HG02970 (cell line): ENCODE data around the gene SPATS2.
"Not testable (repeated sequence)": the region's sequence is repeated elsewhere in the genome, so short reads cannot be mapped to it uniquely, and the experiment has no call there.

Experiments
- ATAC-seq: cut with Tn5 transposase; IDR thresholded peaks from one replicate; pipeline ENCODE4 v1.9.1; 2021; ENCODE audit warnings: mild to moderate bottlenecking, moderate library complexity, moderate number of reproducible peaks; ENCODE audit not compliant: unreplicated experiment, low FRiP score

Gene SPATS2

DNA sequence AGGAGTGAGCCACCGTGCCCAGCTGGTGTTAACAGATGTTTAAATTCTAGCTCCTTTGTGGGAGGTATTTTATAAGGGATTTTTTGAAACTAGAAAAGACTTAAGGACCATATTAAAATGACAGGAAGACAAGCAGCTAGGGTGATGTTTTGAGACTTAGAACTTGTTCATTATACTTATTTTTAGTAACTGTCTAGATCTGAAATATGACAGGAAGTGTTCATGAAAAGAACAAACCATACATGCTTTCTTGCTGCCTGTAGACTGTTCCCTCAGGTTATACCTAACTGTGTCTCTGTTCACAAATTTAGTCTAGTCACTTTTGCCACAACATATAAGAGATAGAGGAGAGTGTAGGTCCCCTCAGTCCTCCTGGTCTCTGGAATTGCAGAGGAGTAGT lies 134.6 kb downstream of the SPATS2 start:
- no peak for ATAC-seq

DNA sequence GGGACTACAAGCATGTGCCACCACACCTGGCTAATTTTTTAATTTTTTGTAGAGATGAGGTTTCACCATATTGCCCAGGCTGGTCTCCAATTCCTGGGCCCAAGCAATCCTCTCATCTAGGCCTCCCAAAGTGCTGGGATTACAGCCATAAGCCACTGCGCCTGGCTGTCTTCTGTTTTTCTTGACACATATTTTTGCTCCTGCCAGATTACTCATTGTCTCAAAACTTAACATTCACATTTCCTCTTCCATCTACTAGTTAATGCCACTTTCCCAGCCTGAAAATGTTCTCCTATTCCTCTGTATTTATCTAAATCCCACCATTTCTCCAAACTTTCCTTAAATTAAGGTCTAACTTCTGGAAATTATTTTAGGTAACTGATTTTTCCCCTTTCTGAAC lies 135.3 kb downstream of the SPATS2 start:
- no peak for ATAC-seq

- ATAC-seq: no peak
Observed at GRCh38 chr12:49503674-49504180, 136.5 kb downstream of the SPATS2 start.

GRCh38 chr12:49505672-49506071 lies 138.4 kb downstream of the SPATS2 start:
- ATAC-seq: no peak

DNA sequence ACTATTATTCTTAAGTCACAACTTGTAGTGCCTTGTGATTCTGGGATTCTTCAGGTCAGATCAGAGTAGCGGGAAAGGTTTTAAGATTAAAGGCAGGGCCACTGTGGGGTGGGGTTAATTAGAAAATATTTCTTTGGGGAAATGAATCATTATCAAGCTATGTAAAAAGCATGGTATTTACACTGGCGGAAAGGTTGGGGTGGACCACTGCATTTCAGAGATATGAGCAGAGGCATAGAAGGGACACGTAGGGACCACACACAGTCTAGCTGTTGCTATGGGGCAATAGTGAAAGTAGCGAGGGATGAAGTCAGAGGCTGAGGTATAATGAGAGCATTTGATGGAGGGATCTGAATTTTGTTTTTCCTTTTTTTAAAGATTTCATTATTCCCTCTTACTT lies 139.9 kb downstream of the SPATS2 start:
- ATAC-seq: no peak

DNA sequence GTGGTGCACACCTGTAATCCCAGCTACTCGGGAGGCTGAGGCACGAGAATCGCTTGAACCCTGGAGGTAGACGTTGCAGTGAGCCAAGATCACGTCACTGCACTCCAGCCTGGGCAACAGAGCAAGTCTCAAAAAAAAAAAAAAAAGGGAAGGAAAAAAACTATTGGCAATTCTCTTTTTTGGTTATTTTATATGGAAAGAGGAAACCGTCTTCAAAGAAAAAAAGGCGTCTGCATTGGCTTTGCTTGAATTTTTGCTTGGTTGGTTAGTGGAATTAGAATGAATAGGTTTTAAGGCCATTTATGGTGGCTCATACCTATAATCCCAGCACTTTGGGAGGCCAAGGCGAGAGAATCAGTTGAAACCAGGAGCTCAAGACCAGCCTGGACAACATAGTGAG lies 142.4 kb downstream of the SPATS2 start:
- not testable (repeated sequence) for ATAC-seq

- no peak for ATAC-seq
Observed at GRCh38 chr12:49511410-49511809, 144.1 kb downstream of the SPATS2 start.

DNA sequence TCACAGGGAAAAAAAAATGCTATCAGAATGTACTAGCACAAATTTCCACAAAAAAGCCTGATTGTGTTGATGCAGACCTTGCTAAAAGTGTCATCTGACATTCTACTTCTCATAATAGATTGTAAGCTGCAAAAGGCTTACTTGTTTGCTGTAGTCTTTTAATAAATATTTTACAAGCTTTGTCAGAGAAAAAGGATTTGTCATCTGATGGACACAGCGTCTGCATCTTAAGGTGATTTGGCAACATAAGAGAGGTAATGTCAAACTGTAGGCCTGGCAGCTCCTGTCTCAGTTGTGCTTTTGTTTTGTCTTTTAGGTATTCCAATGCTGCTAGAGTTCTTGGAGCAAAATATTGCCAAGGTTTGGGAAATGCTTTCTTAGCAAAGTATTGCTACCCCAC lies 145.3 kb downstream of the SPATS2 start:
- ATAC-seq: no peak

- ATAC-seq: no peak
Observed at GRCh38 chr12:49515266-49515665, 148.0 kb downstream of the SPATS2 start.

DNA sequence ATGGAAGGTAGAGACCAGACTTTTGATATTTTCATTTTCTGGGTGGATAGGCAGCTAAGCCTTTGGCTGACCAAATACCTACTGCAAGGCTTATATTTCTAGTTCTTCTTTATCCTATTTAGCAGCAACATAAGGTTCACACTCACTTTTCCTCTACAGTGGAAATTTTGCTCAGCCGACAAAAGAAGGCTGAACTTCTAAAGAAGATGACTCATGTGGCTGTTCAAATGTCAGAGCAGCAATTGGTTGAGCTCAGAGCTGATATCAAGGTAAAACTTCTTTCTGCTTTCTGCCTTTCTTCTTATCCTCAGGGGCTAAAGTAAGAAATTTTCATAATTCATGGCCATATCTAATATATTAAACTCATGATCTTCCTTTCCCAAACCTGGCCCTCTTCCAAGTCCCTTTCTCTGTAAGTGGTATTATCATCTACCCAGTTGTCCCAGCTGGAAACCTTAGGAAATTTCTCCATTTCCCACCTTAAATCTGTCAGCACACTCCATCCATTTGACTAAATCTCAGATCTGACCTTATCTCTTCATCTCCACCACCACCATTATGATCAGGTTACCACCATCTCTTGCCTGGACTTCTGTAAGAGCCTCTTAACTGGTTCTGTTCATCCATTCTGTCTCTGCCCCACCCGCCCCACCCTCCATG lies 151.8 kb downstream of the SPATS2 start:
- no peak for ATAC-seq

GRCh38 chr12:49519574-49519936 lies 152.3 kb downstream of the SPATS2 start:
- no peak for ATAC-seq

DNA sequence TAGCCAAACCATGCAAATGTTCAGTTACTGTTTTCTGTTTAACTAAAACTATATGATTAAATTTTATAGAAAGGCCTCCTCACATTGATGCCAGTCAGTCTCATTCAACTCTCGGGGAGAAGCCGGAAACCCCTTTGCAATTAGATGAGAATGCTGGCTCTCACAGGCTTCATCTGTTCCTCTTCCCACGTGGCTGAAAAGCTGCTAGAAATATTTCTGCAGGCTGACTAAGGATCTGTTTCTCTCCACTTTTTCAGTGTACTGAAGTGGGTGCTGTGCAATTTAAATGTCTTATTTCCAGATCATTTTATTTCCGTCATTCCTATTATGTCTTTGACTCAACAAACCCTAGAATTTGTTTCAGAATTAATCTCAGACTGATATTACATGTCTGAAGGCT lies 154.1 kb downstream of the SPATS2 start:
- no peak for ATAC-seq

DNA sequence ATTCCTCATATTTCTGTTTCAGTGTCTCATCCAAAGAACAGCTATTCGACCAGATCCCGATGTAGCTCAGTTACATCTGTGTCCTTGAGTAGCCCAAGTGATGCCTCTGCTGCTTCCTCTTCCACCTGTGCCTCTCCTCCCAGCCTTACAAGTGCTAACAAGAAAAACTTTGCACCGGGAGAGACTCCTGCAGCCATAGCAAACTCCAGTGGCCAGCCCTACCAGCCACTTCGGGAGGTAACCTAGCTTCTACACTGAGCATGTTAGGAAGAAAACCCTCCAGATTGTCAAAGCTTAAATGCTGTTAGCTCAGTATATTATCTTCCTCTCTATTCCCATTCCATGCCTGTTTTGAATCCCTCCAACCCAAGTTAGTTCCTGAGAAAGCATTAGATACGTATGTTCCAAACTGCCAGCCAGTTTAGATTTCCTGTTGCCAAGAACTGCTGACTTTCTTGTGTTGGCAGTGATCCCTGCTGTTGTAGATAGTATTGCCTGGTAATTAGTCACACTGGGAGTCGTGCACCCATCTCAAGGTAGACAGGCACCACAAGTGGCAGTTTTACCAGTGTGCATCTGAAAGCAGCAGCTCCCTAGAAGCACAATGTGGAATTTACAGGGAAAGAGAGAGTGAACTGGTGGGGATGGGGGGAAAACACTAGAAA lies 157.5 kb downstream of the SPATS2 start:
- no peak for ATAC-seq

GRCh38 chr12:49525942-49526341 lies 158.7 kb downstream of the SPATS2 start:
- ATAC-seq: no peak

- no peak for ATAC-seq
Observed at GRCh38 chr12:49527361-49528130, 160.3 kb downstream of the SPATS2 start.

DNA sequence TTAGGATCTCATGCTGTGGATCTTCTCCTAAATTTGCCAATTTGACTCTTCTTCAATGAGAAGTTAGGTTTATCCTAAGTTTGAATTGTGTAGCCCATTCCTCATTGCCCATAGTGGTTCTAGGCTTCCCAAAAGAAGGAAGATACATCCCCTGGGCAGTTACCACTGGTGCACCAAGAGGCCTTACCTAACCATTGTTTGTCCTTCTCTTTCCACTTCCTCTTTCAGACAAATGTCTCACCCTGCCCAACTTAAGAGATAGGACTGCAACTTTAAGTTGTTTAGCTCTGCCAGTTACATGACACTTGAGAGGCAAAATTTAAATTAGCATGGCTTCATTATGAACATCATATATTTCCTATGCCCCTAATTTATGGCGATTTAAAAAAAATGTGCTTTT lies 162.2 kb downstream of the SPATS2 start:
- no peak for ATAC-seq

- ATAC-seq: no peak
Observed at GRCh38 chr12:49531745-49532144, 164.5 kb downstream of the SPATS2 start.

DNA sequence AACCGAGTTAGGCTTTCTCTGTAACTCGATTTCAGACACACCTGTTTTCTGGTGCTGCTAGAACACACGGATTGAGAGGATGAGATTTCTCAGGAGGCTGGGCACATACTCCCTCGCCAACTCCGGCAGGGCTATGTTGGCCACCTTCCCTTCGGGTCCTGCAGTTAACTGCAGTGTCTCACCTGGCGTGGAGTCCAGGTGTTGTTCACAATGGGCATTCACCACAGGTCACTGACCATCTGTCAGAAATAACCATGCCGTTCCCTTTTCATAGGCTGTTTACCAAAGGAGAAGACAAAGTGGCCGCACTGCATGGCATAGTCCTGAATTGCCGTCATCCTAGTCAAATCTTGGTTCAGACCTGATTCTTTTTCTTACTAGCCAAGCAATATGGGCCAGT lies 166.1 kb downstream of the SPATS2 start:
- no peak for ATAC-seq

- ATAC-seq: not testable (repeated sequence)
Observed at GRCh38 chr12:49534122-49534521, 166.9 kb downstream of the SPATS2 start.

DNA sequence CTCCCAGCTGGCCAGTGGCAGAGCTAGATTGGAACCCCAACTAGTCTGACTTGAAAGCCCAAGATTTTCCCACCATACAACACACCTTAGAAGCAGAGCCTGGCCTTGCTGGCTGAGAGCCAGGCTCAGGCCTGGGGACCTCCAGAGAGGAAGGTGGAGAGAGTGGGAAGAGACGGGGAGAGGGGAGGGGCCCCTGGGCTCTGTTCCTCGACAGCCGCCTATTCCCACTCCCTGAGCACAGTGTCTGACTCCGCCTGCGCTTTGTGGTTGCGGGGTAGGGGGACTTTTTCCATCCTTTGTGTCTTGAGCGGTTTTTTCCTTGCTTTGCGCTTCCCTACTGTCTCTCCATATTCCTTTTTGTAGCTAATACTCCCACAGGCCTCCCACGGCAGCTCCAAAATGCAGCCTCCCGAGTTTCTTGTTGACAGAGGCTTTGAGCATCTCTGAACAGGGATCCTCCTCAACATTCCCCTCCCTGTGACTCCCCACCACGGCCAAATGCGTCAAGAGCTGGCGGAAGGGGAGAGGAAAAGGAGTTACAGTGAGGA lies 167.5 kb downstream of the SPATS2 start:
- no peak for ATAC-seq

- ATAC-seq: no peak
Observed at GRCh38 chr12:49535921-49536525, 168.8 kb downstream of the SPATS2 start.
